Measurements from ENCODE around the gene MTARC1.

Gene MTARC1

GRCh38 chr1:220761688-220762427, 24.9 kb upstream of the MTARC1 start:
- TF ChIP-seq CTCF (IDR thresholded peaks at IDR 0.05; ENCODE audit: low read depth, low read length): no peak
- no peaks in the 10 kb centered on the region for H3K9me3 ChIP-seq (ENCODE audit: severe bottlenecking)
- H3K4me3 ChIP-seq (ENCODE audit: low read depth, low read length): no peak overlapping the region
- H3K27me3 ChIP-seq (ENCODE audit: insufficient read depth, low read depth, severe bottlenecking): no peaks in the 10 kb centered on the region
- peaks cover 47% of the 10 kb centered on the region for H3K36me3 ChIP-seq
- no peak for DNase-seq
- H3K27ac ChIP-seq: no peak overlapping the region

- no peaks in the 10 kb centered on the region for H3K27me3 ChIP-seq (ENCODE audit: insufficient read depth, low read depth, severe bottlenecking)
- no peak for TF ChIP-seq CTCF (IDR thresholded peaks at IDR 0.05; ENCODE audit: low read depth, low read length)
- H3K27ac ChIP-seq: no peak overlapping the region
- H3K9me3 ChIP-seq (ENCODE audit: severe bottlenecking): no peaks in the 10 kb centered on the region
- no peak overlapping the region for H3K4me3 ChIP-seq (ENCODE audit: low read depth, low read length)
- peaks cover 44% of the 10 kb centered on the region for H3K36me3 ChIP-seq
- DNase-seq: no peak
These were observed 22.0 kb upstream of the MTARC1 start for GRCh38 chr1:220764757-220765156.

GRCh38 chr1:220767312-220768125, 19.2 kb upstream of the MTARC1 start:
- DNase-seq: no peak
- H3K4me3 ChIP-seq (ENCODE audit: low read depth, low read length): no peak overlapping the region
- peaks cover 43% of the 10 kb centered on the region for H3K36me3 ChIP-seq
- no peaks in the 10 kb centered on the region for H3K9me3 ChIP-seq (ENCODE audit: severe bottlenecking)
- H3K27me3 ChIP-seq (ENCODE audit: insufficient read depth, low read depth, severe bottlenecking): no peaks in the 10 kb centered on the region
- no peak overlapping the region for H3K27ac ChIP-seq
- TF ChIP-seq CTCF (IDR thresholded peaks at IDR 0.05; ENCODE audit: low read depth, low read length): no peak

- TF ChIP-seq CTCF (IDR thresholded peaks at IDR 0.05; ENCODE audit: low read depth, low read length): no peak
- Histone ChIP-seq H3K27me3 (ENCODE audit: insufficient read depth, low read depth, severe bottlenecking) (no peaks in the 10 kb centered on the region), H3K9me3 (ENCODE audit: severe bottlenecking) (no peaks in the 10 kb centered on the region), H3K36me3 (peaks cover 37% of the 10 kb centered on the region), H3K27ac (no peak overlapping the region), H3K4me3 (ENCODE audit: low read depth, low read length) (no peak overlapping the region)
- no peak for DNase-seq
These were observed 18.5 kb upstream of the MTARC1 start for GRCh38 chr1:220768126-220768601.

GRCh38 chr1:220769205-220769604, 17.5 kb upstream of the MTARC1 start:
- Histone ChIP-seq H3K36me3 (peaks cover 37% of the 10 kb centered on the region), H3K9me3 (ENCODE audit: severe bottlenecking) (no peaks in the 10 kb centered on the region), H3K27ac (no peak overlapping the region), H3K27me3 (ENCODE audit: insufficient read depth, low read depth, severe bottlenecking) (no peaks in the 10 kb centered on the region), H3K4me3 (ENCODE audit: low read depth, low read length) (no peak overlapping the region)
- TF ChIP-seq CTCF (IDR thresholded peaks at IDR 0.05; ENCODE audit: low read depth, low read length): no peak
- no peak for DNase-seq

Measured in WERI-Rb-1 (cell line).